HepG2 (cell line): ENCODE results near the gene GDF15. TPM values are rescaled to one million over a fixed set of nuclear protein-coding genes. Genes with fewer than 3 reads are reported as not detected.

ENCODE experiments used
- BCL6 ChIP-seq: IDR thresholded peaks from 2 replicates; pipeline ENCODE4 v1.6.1; 2016; ENCODE audit warnings: missing genetic modification reagents, missing compliant biosample characterization
- DPF2 ChIP-seq: sonication (generic); formaldehyde crosslinking; IDR thresholded peaks from 2 replicates; pipeline ENCODE4 v1.4.0; 2020; ENCODE audit warnings: mild to moderate bottlenecking, low read depth, missing genetic modification reagents, borderline replicate concordance
- DRAP1 ChIP-seq: IDR thresholded peaks from 2 replicates; pipeline ENCODE4 v1.6.1; 2016; ENCODE audit warnings: missing genetic modification reagents, missing compliant biosample characterization
- ETS1 ChIP-seq: sonication (generic); formaldehyde crosslinking; IDR thresholded peaks from 2 replicates; pipeline ENCODE4 v1.4.0; 2020; ENCODE audit warnings: missing genetic modification reagents
- FOXK2 ChIP-seq: fragments of 450-650 bp; IDR thresholded peaks from 2 replicates; pipeline ENCODE4 v1.6.1; 2016
- FOXM1 ChIP-seq: sonication (generic); formaldehyde crosslinking; IDR thresholded peaks from 2 replicates; pipeline ENCODE4 v1.5.0; 2020; ENCODE audit warnings: missing genetic modification reagents
- FOXP1 ChIP-seq, 2 experiments: fragments of 450-650 bp in 1 of 2; IDR thresholded peaks; 2 replicates each; pipeline ENCODE4 v1.6.1; 2017 to 2018; ENCODE audit warnings: antibody characterized with exemption in 1 of 2
- IKZF5 ChIP-seq: IDR thresholded peaks from 2 replicates; pipeline ENCODE4 v1.6.1; 2018; ENCODE audit warnings: missing genetic modification reagents, mild to moderate bottlenecking, missing compliant biosample characterization
- IRF2 ChIP-seq: IDR thresholded peaks from 2 replicates; pipeline ENCODE4 v1.6.1; 2018; ENCODE audit warnings: missing genetic modification reagents, missing compliant biosample characterization
- MLLT10 ChIP-seq: sonication (generic); formaldehyde crosslinking; IDR thresholded peaks from 2 replicates; pipeline ENCODE4 v1.4.0; 2020; ENCODE audit warnings: missing genetic modification reagents
- NCOR1 ChIP-seq: fragments of 200-600 bp; sonication (generic); IDR thresholded peaks from 2 replicates; pipeline ENCODE4 v1.7.0; 2017; ENCODE audit warnings: antibody characterized with exemption, low read length, borderline replicate concordance
- PAXIP1 ChIP-seq: sonication (generic); formaldehyde crosslinking; conservative IDR thresholded peaks from 2 replicates; pipeline ENCODE4 v1.4.0; 2020; ENCODE audit warnings: mild to moderate bottlenecking, missing genetic modification reagents, moderate library complexity
- POLR2G ChIP-seq: fragments of 200-400 bp; formaldehyde crosslinking; IDR thresholded peaks from 2 replicates; pipeline ENCODE4 v1.6.1; 2018; ENCODE audit warnings: mild to moderate bottlenecking, low read depth, low read length, moderate library complexity
- PRPF4 ChIP-seq: fragments of 200-400 bp; formaldehyde crosslinking; IDR thresholded peaks from 2 replicates; pipeline ENCODE4 v1.6.1; 2016; ENCODE audit warnings: low read length, low read depth; ENCODE audit not compliant: poor library complexity, severe bottlenecking
- SIX4 ChIP-seq: sonication (generic); formaldehyde crosslinking; IDR thresholded peaks from 2 replicates; pipeline ENCODE4 v1.4.0; 2020; ENCODE audit warnings: missing genetic modification reagents
- ZBTB1 ChIP-seq: sonication (generic); formaldehyde crosslinking; IDR thresholded peaks from 2 replicates; pipeline ENCODE4 v1.4.0; 2020; ENCODE audit warnings: missing genetic modification reagents, borderline replicate concordance
- ZBTB7B ChIP-seq: sonication (generic); formaldehyde crosslinking; IDR thresholded peaks from 2 replicates; pipeline ENCODE4 v1.4.0; 2020; ENCODE audit warnings: missing genetic modification reagents
- ZNF232 ChIP-seq: sonication (generic); formaldehyde crosslinking; IDR thresholded peaks from 2 replicates; pipeline ENCODE4 v1.4.0; 2020; ENCODE audit warnings: missing genetic modification reagents, borderline replicate concordance
- ZNF282 ChIP-seq: fragments of 450-650 bp; IDR thresholded peaks from 2 replicates; pipeline ENCODE4 v1.6.1; 2018; ENCODE audit not compliant: partially characterized antibody
- ZNF331 ChIP-seq: sonication (generic); formaldehyde crosslinking; IDR thresholded peaks from 2 replicates; pipeline ENCODE4 v1.4.0; 2020; ENCODE audit warnings: missing genetic modification reagents
- ZNF670 ChIP-seq: sonication (generic); formaldehyde crosslinking; IDR thresholded peaks from 2 replicates; pipeline ENCODE4 v1.8.0; 2022; ENCODE audit warnings: mild to moderate bottlenecking, missing genetic modification reagents, borderline replicate concordance
- ZNF720 ChIP-seq: sonication (generic); formaldehyde crosslinking; IDR thresholded peaks from 2 replicates; pipeline ENCODE4 v1.4.0; 2020; ENCODE audit warnings: missing genetic modification reagents
- ZNF740 ChIP-seq: sonication (generic); formaldehyde crosslinking; IDR thresholded peaks from 2 replicates; pipeline ENCODE4 v1.4.0; 2020; ENCODE audit warnings: missing genetic modification reagents
- ZNF83 ChIP-seq: sonication (generic); formaldehyde crosslinking; IDR thresholded peaks from 2 replicates; pipeline ENCODE4 v1.4.0; 2020; ENCODE audit warnings: missing genetic modification reagents, mild to moderate bottlenecking, borderline replicate concordance
- ZSCAN25 ChIP-seq: sonication (generic); formaldehyde crosslinking; IDR thresholded peaks from 2 replicates; pipeline ENCODE4 v1.8.0; 2022; ENCODE audit warnings: mild to moderate bottlenecking, missing genetic modification reagents
- polyA plus RNA-seq, 8 experiments: library from polyadenylated mRNA; depleted of rRNA in 3 of 8; stranded (reverse) in 7 of 8; unstranded in 1 of 8; fragments of >200 nt; fragmentation: Illumina TruSeq in 4 of 8; extraction: Trizol in 4 of 8; gene quantifications; 2 replicates each; pipeline versions ENCODE4 v1.2.1 to v1.2.3, GENCODE V29; 2011 to 2016; ENCODE audit warnings: low read depth in 4 of 8, missing spikeins in 1 of 8, mixed read lengths in 1 of 8; ENCODE audit not compliant: insufficient read depth in 1 of 8
- total RNA-seq, 5 experiments: library from RNA; depleted of rRNA; stranded (reverse); fragments of >200 nt; fragmentation: Illumina TruSeq; extraction: Trizol; gene quantifications; 2 replicates each; pipeline ENCODE4 v1.2.3, GENCODE V29; 2016; ENCODE audit warnings: low read depth in 1 of 5

Gene GDF15
- total and polyA plus RNA-seq, 2 of the 13 experiments (the other 11 are each of a cell fraction or from before 2014, with no cell fraction given) = 146 to 422 TPM

- TF ChIP-seq POLR2G (0 out of 2 replicates have a peak, but pooled peaks have one; percentile 44), ZNF720 (CRISPR knock-in tag) (no peak), ZNF282 (no peak), NCOR1 (peak; percentile 90), ZBTB7B (CRISPR knock-in tag) (peak; percentile 99), ZBTB1 (CRISPR knock-in tag) (no peak), MLLT10 (CRISPR knock-in tag) (no peak), FOXK2 (no peak), IRF2 (CRISPR knock-in tag) (peak; percentile 61; the same call in 1 of the 2 replicates), ZNF232 (no peak; the same call in 1 of the 2 replicates), PAXIP1 (CRISPR knock-in tag) (peak; percentile 78), ZNF83 (CRISPR knock-in tag) (no peak), FOXM1 (no peak), ZSCAN25 (no peak), BCL6 (peak; percentile 92), ZNF740 (no peak; the same call in 1 of the 2 replicates), IKZF5 (CRISPR knock-in tag) (peak; percentile 57; the same call in 1 of the 2 replicates), ZNF331 (CRISPR knock-in tag) (peak; percentile 64), DRAP1 (peak; percentile 20; the same call in 1 of the 2 replicates), SIX4 (CRISPR knock-in tag) (peak; percentile 49), ETS1 (CRISPR knock-in tag) (no peak), ZNF670 (CRISPR knock-in tag) (0 out of 2 replicates have a peak, but pooled peaks have one; percentile 60), PRPF4 (peak; percentile 16), FOXP1 (IDR thresholded peaks at IDR 0.05) (no peak), FOXP1 (CRISPR knock-in tag; IDR thresholded peaks at IDR 0.05) (peak; percentile 60), DPF2 (peak; percentile 47; the same call in 1 of the 2 replicates)
Observed at GRCh38 chr19:18364826-18365528, 21.0 kb upstream of the GDF15 start (continued).
